Upper lobe of left lung (tissue), 4 donors: ENCODE data around the gene ARHGEF17.

Experiments
- EP300 ChIP-seq, 4 donors: sonication (generic); formaldehyde crosslinking; IDR thresholded peaks; one replicate each; pipeline ENCODE4 v1.5.1; 2017; ENCODE audit warnings: antibody characterized with exemption in 4 of 4, control low read depth in 2 of 4
- POLR2A ChIP-seq, 4 donors: fragments of 450-650 bp; IDR thresholded peaks; one replicate each; pipeline ENCODE4 v1.5.1; 2016 to 2017; ENCODE audit warnings: antibody characterized with exemption in 4 of 4, mild to moderate bottlenecking in 2 of 4
- POLR2AphosphoS5 ChIP-seq, 2 donors: sonication (generic); formaldehyde crosslinking; IDR thresholded peaks; one replicate each; pipeline ENCODE4 v1.5.1; 2017; ENCODE audit warnings: antibody characterized with exemption in 2 of 2
- TF ChIP-seq, protein P1 (sequence below), 6 experiments: fragments of 450-650 bp in 4 of 6; fragments of 200-600 bp in 2 of 6; sonication (generic) in 2 of 6; IDR thresholded peaks; one replicate each; pipeline ENCODE4 v1.5.1; 2016 to 2019; ENCODE audit warnings: antibody characterized with exemption in 6 of 6

DNA sequence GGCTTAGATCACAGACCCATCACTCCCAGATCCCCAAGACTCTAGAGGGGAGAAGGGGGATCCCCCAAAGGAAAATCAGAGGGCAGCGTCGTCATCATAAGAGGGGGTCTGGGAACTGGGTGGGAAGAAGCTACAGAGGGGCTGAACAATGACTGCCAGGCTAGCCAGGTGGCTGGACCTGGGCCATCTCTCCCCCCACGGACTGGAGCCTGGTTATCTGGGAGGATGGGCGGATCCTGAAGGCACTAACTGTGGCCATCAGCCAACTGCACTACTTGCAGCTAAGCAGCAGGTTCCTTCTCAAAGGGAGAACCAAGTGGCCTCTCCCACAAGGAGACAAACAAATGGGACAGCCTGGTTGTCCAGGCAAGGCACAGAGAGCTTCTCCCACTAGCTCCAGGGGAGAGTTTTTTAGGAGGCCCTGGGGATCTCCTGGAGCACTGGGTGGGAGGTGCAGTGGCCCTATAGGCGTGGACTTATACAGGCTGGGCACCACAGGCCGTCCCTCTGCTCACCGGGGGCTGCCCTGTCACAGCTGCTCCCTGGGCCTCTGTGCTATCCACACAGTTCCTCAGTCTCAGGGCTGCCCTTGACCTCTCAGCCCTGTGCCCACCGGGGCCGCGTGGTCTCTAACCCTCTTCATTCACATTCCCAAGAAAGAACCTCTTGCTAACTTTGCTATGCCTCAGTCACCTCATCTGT lies 20.5 kb upstream of the ARHGEF17 start:
- TF ChIP-seq POLR2AphosphoS5 (IDR thresholded peaks at IDR 0.05), result no peak
- TF ChIP-seq, protein P1, sequence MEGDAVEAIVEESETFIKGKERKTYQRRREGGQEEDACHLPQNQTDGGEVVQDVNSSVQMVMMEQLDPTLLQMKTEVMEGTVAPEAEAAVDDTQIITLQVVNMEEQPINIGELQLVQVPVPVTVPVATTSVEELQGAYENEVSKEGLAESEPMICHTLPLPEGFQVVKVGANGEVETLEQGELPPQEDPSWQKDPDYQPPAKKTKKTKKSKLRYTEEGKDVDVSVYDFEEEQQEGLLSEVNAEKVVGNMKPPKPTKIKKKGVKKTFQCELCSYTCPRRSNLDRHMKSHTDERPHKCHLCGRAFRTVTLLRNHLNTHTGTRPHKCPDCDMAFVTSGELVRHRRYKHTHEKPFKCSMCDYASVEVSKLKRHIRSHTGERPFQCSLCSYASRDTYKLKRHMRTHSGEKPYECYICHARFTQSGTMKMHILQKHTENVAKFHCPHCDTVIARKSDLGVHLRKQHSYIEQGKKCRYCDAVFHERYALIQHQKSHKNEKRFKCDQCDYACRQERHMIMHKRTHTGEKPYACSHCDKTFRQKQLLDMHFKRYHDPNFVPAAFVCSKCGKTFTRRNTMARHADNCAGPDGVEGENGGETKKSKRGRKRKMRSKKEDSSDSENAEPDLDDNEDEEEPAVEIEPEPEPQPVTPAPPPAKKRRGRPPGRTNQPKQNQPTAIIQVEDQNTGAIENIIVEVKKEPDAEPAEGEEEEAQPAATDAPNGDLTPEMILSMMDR (IDR thresholded peaks at IDR 0.05), result no peak
- no peak for TF ChIP-seq POLR2A (IDR thresholded peaks at IDR 0.05)
- no peak for TF ChIP-seq EP300 (IDR thresholded peaks at IDR 0.05)
